ENCODE data around the gene ARSD. TPM values are rescaled to one million over a fixed set of nuclear protein-coding genes. Genes with fewer than 3 reads are reported as not detected.
"Not testable (repeated sequence)": the region's sequence is repeated elsewhere in the genome, so short reads cannot be mapped to it uniquely, and the experiment has no call there.

Gene ARSD
- total RNA-seq, 2 experiments from 2014 or later = 1.3 to 2.1 TPM

- peaks cover 18% of the 10 kb centered on the region for H3K4me1 Mint-ChIP-seq
- H3K4me3 Mint-ChIP-seq = no peak overlapping the region
- H3K9me3 Mint-ChIP-seq (ENCODE audit: low read depth) = no peaks in the 10 kb centered on the region
- DNase-seq (no peak), ATAC-seq (no peak)
- no peaks in the 10 kb centered on the region for H3K27me3 Mint-ChIP-seq
- H3K27ac Mint-ChIP-seq = no peak overlapping the region
- CTCF ChIA-PET = no interaction called here
- H3K36me3 Mint-ChIP-seq = no peaks in the 10 kb centered on the region
These were observed 31.8 kb downstream of the ARSD start for GRCh38 chrX:2897311-2897689.

DNA sequence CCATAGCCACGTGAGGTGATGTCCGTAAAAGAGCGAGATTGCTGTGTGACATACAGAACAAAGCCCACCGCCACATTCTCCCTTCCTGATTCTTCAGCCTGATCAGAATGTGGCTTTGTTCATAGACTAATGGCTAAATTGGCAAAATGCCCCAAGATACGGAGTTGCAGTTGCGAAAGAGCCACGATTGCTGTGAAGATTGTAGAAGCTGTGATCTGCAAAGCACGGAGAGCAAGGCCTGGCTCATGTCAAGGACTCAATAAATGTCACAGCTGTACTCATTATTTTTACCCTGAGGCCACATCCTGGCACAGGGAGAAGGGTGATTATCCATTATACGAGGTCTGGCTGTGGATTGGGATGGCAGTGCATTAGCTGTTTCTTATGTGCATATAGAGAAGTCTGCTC, 34.2 kb downstream of the ARSD start:
- H3K4me3 Mint-ChIP-seq = no peak overlapping the region
- CTCF ChIA-PET = no interaction called here
- DNase-seq (no peak), ATAC-seq (no peak)
- H3K36me3 Mint-ChIP-seq = no peaks in the 10 kb centered on the region
- H3K4me1 Mint-ChIP-seq = peaks cover 22% of the 10 kb centered on the region
- no peak overlapping the region for H3K27ac Mint-ChIP-seq
- no peaks in the 10 kb centered on the region for H3K9me3 Mint-ChIP-seq (ENCODE audit: low read depth)
- H3K27me3 Mint-ChIP-seq = no peaks in the 10 kb centered on the region

DNA sequence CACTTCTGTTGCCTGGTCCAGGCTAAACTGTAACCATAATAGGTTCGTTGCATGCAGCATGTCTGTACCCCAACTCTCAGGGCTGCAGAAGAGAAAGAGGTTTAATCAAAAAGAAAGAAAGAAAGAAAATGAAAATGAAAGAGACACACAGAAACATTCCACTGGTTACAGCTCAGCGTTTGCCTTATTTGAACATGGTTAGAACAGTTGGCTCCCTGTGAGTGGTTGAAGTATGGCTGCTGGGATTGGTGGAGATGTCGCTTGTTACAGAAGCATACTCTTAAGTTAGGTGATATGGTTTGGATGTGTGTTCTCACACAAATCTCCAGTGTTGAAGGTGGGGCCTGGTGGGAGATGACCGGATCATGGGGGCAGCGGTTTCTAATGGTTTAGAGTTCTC, 36.3 kb downstream of the ARSD start:
- H3K4me1 Mint-ChIP-seq = peaks cover 23% of the 10 kb centered on the region
- ATAC-seq (peak; percentile 16), DNase-seq (no peak)
- peak overlapping the region; percentile 64 for H3K4me3 Mint-ChIP-seq
- H3K36me3 Mint-ChIP-seq = no peaks in the 10 kb centered on the region
- peak overlapping the region; percentile 11 for H3K27ac Mint-ChIP-seq
- no peaks in the 10 kb centered on the region for H3K27me3 Mint-ChIP-seq
- H3K9me3 Mint-ChIP-seq (ENCODE audit: low read depth) = no peaks in the 10 kb centered on the region
- CTCF ChIA-PET = interaction anchor here (0.6 kb wide), 1 partner anchor 437 kb away, joined by 3 read pairs; no protein-coding TSS in a partner anchor

GRCh38 chrX:2890536-2891460, 38.3 kb downstream of the ARSD start:
- H3K27me3 Mint-ChIP-seq; H3K4me3 Mint-ChIP-seq; DNase-seq; H3K27ac Mint-ChIP-seq; H3K36me3 Mint-ChIP-seq; CTCF ChIA-PET; ATAC-seq; H3K9me3 Mint-ChIP-seq (ENCODE audit: low read depth): not testable (repeated sequence)
- peaks cover 16% of the 10 kb centered on the region for H3K4me1 Mint-ChIP-seq

DNA sequence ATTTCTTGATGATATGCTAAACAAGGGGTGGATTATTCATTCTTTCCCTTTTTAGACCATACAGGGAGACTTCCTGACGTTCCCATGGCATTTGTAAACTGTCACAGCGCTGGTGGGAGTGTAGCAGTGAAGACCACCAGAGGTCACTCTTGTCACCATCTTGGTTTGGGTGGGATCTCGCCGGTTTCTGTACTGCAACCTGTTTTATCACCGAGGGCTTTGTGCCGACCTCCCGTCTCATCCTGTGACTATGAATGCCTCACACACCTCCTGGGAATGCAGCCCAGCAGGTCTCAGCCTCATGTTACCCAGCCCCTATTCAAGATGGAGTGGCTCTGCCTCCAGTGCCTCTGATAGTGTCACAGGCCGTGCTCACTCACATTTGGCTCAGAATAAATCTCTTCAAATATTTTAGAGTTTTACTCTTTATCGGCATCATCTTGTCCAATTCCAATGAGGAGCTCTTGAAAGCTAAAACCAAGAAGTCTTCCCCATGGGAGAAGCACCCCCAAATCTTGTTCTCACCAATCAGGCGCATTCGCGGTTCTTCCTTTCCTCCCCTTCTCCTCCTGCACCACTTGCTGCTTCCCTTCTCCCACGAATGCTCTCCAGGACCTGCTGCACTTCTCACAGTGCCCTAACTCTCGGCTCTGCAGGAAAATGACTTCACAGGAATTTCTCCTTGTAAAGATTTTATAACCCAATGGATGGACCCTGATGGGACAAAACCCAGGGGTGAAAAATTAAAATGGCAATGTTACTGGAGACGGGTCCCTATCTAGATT, 39.2 kb downstream of the ARSD start:
- Mint-ChIP-seq H3K4me1 (peaks cover 16% of the 10 kb centered on the region), H3K4me3 (peak overlapping the region; percentile 70)
- ATAC-seq (peak; percentile 36), DNase-seq (peak; percentile 40)
- H3K9me3 Mint-ChIP-seq (ENCODE audit: low read depth); H3K27ac Mint-ChIP-seq; H3K36me3 Mint-ChIP-seq; H3K27me3 Mint-ChIP-seq; CTCF ChIA-PET: not testable (repeated sequence)

GRCh38 chrX:2889045-2889605, 40.0 kb downstream of the ARSD start:
- Mint-ChIP-seq H3K27ac (peak overlapping the region; percentile 58), H3K4me1 (peaks cover 16% of the 10 kb centered on the region), H3K27me3 (no peaks in the 10 kb centered on the region), H3K4me3 (peak overlapping the region; percentile 70), H3K9me3 (ENCODE audit: low read depth) (no peaks in the 10 kb centered on the region), H3K36me3 (no peaks in the 10 kb centered on the region)
- CTCF ChIA-PET = no interaction called here
- ATAC-seq (no peak), DNase-seq (no peak)

DNA sequence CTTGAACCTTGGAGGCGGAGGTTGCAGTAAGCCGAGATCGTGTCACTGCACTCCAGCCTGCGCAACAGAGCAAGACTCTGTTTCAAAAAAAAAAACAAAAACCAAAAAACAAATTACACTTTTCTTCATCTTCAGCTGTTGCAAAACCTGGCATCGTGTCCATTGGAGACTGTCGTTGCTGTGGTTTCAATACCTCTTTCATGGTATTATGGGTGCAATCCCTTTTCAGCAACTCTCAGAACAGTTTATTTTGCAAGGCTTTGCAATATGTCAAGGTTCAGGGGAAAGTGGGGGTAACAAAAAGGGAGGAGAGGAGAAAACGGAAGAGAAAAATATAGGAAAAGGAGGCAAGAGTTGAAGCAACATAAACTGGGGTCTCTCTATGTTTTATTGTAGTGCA, 40.8 kb downstream of the ARSD start:
- H3K9me3 Mint-ChIP-seq (ENCODE audit: low read depth) = no peaks in the 10 kb centered on the region
- H3K27me3 Mint-ChIP-seq = no peaks in the 10 kb centered on the region
- H3K4me1 Mint-ChIP-seq = peaks cover 16% of the 10 kb centered on the region
- H3K36me3 Mint-ChIP-seq = no peaks in the 10 kb centered on the region
- no peak for DNase-seq
- no peak overlapping the region for H3K27ac Mint-ChIP-seq
- no peak overlapping the region for H3K4me3 Mint-ChIP-seq
- ATAC-seq = no peak
- CTCF ChIA-PET = no interaction called here

DNA sequence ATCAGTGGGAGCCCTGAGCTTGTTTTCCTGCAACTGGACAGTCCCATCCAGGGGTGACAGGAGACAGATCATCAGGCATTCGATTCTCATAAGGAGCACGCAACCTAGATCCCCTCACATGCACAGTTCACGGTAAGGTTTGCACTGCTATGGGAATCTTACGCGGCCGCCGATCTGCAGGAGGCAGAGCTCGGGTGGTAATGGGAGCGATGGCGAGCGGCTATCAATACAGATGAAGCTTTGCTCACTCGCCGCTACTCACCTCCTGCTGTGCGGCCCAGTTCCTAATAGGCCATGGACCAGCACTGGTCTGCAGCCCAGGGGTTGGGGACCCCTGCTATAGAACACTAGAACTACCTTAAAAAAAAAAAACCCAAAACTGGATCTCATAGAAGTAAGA, 45.4 kb downstream of the ARSD start:
- Mint-ChIP-seq H3K4me1 (peaks cover 2% of the 10 kb centered on the region), H3K36me3 (no peaks in the 10 kb centered on the region), H3K4me3 (no peak overlapping the region), H3K27me3 (no peaks in the 10 kb centered on the region), H3K27ac (no peak overlapping the region), H3K9me3 (ENCODE audit: low read depth) (no peaks in the 10 kb centered on the region)
- no peak for ATAC-seq
- CTCF ChIA-PET = no interaction called here
- no peak for DNase-seq

- no peaks in the 10 kb centered on the region for H3K4me1 Mint-ChIP-seq
- DNase-seq (no peak), ATAC-seq (no peak)
- H3K4me3 Mint-ChIP-seq = no peak overlapping the region
- H3K36me3 Mint-ChIP-seq = no peaks in the 10 kb centered on the region
- H3K27ac Mint-ChIP-seq = no peak overlapping the region
- no peaks in the 10 kb centered on the region for H3K9me3 Mint-ChIP-seq (ENCODE audit: low read depth)
- H3K27me3 Mint-ChIP-seq = no peaks in the 10 kb centered on the region
- CTCF ChIA-PET = no interaction called here
These were observed 49.5 kb downstream of the ARSD start for GRCh38 chrX:2879670-2880069.

DNA sequence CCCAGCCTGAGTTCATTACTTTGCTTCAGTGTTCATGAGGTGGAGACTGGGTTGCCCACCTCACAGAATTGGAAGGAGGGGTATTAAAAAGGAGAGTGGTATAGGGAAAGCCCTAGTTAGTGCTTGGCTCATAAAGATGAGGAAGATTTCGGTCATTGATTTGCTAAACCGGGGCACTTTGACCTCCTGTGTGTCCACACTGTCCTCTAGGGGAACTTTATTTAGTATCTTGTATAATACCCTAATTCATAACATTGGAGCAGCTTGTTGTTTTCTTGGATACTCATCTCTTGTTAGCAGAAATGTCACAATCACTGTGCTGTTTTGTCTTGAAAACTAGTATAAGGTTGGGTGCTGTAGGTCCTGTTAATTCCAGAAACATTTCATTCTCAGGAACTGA, 50.6 kb downstream of the ARSD start:
- CTCF ChIA-PET = no interaction called here
- Mint-ChIP-seq H3K27ac (no peak overlapping the region), H3K36me3 (no peaks in the 10 kb centered on the region), H3K27me3 (peaks cover 3% of the 10 kb centered on the region), H3K4me1 (no peaks in the 10 kb centered on the region), H3K9me3 (ENCODE audit: low read depth) (no peaks in the 10 kb centered on the region), H3K4me3 (no peak overlapping the region)
- DNase-seq (no peak), ATAC-seq (no peak)

DNA sequence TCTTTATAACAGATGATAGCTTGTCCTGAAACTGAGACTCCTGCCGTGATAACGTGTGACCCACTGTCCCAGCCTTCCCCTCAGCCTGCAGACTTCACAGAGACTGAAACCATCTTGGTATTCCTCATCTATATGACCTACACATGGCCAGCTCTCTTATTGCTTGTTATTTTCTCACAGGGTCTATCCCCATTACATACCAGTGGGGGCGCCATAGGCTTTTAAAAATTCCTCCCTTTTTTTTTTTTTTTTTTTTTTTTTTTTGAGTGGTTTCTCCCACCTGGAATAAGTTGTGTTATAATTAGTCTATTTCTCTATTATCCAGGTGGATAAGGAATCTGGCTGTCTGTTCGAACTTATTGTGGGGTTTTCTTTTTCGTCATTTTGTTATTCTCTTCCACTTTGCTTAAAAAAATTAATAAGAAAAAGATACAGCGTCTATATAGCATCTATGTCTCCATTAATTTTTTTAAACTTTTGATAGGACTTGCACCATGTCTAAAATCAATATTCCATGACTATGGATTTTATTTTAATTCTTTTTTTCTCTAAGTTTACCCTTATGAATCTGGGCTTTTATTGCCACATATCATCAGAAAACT, 53.2 kb downstream of the ARSD start:
- Mint-ChIP-seq H3K4me3 (no peak overlapping the region), H3K9me3 (ENCODE audit: low read depth) (no peaks in the 10 kb centered on the region), H3K4me1 (no peaks in the 10 kb centered on the region), H3K27ac (no peak overlapping the region), H3K36me3 (no peaks in the 10 kb centered on the region), H3K27me3 (peaks cover 3% of the 10 kb centered on the region)
- ATAC-seq (no peak), DNase-seq (no peak)
- CTCF ChIA-PET = no interaction called here

GRCh38 chrX:2875136-2875481, 54.0 kb downstream of the ARSD start:
- H3K36me3 Mint-ChIP-seq = no peaks in the 10 kb centered on the region
- no peaks in the 10 kb centered on the region for H3K9me3 Mint-ChIP-seq (ENCODE audit: low read depth)
- no peak for ATAC-seq
- CTCF ChIA-PET = no interaction called here
- H3K27me3 Mint-ChIP-seq = peaks cover 3% of the 10 kb centered on the region
- no peak for DNase-seq
- H3K4me3 Mint-ChIP-seq = no peak overlapping the region
- H3K4me1 Mint-ChIP-seq = no peaks in the 10 kb centered on the region
- no peak overlapping the region for H3K27ac Mint-ChIP-seq

DNA sequence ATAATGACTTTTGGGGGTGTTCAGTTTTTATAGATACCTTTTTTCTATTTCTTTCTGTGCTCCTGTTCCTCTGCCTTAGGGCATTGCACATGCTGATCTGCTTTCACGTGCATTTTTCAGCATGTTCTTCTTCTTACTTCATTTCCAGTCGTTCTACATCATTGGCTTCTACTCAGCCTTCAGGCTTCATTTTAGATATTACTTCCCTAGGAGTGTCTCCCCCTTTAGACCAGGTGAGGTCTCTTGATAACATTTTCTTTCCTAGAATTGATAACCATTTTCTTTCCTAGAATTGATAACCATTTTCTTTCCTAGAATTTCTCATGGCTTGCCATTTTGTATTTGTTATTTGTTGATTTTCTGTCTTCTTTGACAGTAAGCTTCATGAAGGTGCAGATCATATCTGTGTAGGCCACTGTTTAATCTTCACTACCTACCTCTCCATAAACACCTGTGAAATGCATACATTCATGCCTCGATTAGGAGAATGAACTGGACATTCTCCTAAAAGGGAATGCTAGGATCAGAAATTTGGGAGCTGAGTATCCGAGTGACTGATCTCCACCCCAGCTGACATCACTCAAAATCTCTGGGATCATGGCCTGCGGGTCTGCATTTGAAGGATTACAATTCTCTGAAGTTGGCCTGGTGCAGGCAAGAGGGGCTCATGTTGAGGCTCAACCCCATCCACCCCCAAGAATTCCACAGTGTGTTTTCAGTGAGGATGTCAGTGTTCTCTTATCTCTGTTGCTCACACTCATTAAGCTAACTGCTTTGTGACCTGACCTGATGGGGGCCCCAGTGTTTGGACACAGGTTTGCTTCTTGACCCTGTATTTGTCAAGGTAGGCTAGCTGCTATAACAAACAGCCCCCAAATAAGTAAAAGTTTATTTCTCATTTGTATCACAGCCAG, 54.7 kb downstream of the ARSD start:
- Mint-ChIP-seq H3K4me3 (no peak overlapping the region), H3K9me3 (ENCODE audit: low read depth) (no peaks in the 10 kb centered on the region), H3K27ac (no peak overlapping the region), H3K4me1 (no peaks in the 10 kb centered on the region), H3K27me3 (peaks cover 3% of the 10 kb centered on the region), H3K36me3 (no peaks in the 10 kb centered on the region)
- DNase-seq (no peak), ATAC-seq (no peak)
- CTCF ChIA-PET = no interaction called here
